ENCODE measurements around the gene THADA.

Gene THADA

DNA sequence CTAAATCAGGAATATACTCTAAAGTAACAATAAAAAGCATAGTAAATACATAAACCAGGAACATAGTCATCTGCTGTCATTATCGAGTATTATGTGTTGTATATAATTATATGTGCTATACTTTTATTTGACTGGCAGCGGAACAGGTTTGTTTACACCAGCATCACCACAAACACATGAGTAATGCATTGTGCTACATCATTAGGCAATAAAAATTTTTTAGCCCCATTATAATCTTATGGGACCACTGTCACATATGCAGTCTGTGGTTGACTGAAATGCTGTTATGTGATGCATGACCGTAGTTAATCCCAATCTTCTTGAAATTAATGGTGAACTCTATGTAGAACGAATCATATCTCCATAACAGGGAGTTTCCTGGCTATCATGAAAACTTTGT, 232.7 kb downstream of the THADA start:
- DNase-seq (ENCODE audit: low read depth), result no peak
- no peak overlapping the region for H3K4me3 ChIP-seq (ENCODE audit: control insufficient read depth, low read depth, low read length)
- TF ChIP-seq, protein P1, sequence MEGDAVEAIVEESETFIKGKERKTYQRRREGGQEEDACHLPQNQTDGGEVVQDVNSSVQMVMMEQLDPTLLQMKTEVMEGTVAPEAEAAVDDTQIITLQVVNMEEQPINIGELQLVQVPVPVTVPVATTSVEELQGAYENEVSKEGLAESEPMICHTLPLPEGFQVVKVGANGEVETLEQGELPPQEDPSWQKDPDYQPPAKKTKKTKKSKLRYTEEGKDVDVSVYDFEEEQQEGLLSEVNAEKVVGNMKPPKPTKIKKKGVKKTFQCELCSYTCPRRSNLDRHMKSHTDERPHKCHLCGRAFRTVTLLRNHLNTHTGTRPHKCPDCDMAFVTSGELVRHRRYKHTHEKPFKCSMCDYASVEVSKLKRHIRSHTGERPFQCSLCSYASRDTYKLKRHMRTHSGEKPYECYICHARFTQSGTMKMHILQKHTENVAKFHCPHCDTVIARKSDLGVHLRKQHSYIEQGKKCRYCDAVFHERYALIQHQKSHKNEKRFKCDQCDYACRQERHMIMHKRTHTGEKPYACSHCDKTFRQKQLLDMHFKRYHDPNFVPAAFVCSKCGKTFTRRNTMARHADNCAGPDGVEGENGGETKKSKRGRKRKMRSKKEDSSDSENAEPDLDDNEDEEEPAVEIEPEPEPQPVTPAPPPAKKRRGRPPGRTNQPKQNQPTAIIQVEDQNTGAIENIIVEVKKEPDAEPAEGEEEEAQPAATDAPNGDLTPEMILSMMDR (IDR thresholded peaks at IDR 0.05; ENCODE audit: control insufficient read depth, insufficient read depth, low read depth, low read length, missing control alignments), result no peak

DNA sequence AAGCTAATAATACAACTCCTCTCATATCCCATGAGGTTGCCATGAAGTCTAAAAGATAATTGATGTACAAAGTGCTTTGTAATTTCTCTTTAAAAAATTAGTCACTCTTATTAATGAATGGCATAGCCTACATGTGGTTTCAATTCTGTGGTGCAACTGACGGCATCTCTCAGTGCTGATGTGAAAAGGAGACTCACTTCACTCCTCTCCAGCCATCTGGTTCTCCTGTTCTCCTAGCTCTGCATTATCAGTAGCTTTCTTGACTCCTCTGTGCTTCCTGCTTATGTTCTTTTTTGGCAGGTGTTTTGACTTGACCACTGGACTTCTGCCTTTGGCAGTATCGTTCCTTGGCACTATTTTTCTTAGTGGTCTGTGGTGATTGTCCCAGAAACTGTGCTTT, 234.6 kb downstream of the THADA start:
- DNase-seq (ENCODE audit: low read depth), result no peak
- no peak overlapping the region for H3K4me3 ChIP-seq (ENCODE audit: control insufficient read depth, low read depth, low read length)
- TF ChIP-seq, protein P1 (IDR thresholded peaks at IDR 0.05; ENCODE audit: control insufficient read depth, insufficient read depth, low read depth, low read length, missing control alignments), result no peak

DNA sequence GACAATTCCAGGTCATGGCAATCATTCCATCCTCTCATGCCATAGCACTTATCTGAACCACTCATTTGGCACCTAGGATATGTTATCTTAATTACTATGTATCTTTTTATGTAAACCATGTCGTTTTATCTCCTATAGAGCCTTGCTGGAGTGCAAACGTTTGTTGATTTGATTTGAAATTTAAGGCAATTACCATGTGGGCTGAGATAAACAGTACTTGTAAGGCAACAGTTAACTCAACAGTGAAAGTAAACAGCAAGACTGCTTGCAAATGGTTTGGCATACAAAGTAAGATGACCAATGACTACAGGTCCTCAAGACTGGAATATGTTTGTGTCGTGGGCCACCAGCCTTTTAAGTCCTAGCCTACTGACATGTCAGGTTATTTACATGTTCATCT, 235.7 kb downstream of the THADA start:
- no peak overlapping the region for H3K4me3 ChIP-seq (ENCODE audit: control insufficient read depth, low read depth, low read length)
- TF ChIP-seq, protein P1 (IDR thresholded peaks at IDR 0.05; ENCODE audit: control insufficient read depth, insufficient read depth, low read depth, low read length, missing control alignments), result no peak
- no peak for DNase-seq (ENCODE audit: low read depth)

DNA sequence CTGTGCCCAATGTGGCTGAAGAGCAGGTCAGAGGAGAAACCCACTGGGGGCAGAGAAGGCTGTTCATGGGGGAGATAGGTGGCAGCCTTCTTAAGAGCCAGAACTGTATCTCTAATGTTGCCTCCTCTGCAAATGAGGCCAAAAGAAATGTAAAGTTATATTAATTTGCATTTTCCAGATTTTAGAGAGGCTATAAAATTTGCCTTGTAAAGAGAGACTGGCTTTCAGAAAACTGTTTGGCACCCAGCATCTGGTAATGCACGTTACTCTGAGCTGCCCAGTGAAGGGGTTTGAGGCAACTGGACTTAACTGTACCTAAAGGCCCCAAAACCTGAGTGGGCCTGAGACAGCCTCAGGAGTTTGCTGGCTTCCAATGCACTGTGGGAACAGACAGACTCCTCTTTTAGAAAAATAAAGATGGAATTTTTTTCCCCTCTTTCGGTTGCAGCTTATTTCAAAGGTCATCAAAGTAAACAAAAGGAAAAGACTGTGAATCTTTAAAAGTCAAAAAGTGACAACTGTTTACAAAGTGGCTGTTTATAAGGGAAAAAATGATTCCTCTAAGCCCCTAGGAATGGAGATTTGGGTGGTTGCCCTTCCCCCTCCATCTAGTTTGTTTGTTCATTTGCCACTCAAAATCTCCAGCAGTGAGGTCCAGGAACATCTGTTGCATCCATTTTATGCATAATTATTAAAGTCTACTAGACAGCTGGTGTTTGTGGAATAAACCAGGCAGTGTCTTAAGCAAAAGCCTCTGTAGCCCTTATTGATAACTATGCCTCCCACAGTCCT, 237.2 kb downstream of the THADA start:
- TF ChIP-seq, protein P1 (IDR thresholded peaks at IDR 0.05; ENCODE audit: control insufficient read depth, insufficient read depth, low read depth, low read length, missing control alignments), result no peak
- DNase-seq (ENCODE audit: low read depth), result no peak
- H3K4me3 ChIP-seq (ENCODE audit: control insufficient read depth, low read depth, low read length), result no peak overlapping the region

DNA sequence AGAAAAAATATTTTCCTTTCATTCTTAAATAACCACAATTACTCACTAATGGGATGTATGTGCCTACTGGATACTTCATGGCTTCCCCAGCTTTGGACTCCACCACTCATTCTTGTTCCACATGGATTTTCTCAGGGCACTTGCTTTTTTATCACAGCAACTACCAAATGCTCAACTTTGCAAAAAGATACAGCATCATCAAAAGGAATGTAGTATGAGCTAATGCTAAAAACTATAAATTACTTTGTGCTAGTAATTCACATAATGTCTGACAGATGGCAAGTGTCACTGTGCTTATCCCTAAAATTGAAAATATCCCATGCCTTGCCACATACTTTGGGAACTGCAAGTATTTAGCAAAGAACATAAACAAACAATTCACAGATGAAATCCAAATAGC, 239.1 kb downstream of the THADA start:
- no peak overlapping the region for H3K4me3 ChIP-seq (ENCODE audit: control insufficient read depth, low read depth, low read length)
- no peak for DNase-seq (ENCODE audit: low read depth)
- TF ChIP-seq, protein P1 (IDR thresholded peaks at IDR 0.05; ENCODE audit: control insufficient read depth, insufficient read depth, low read depth, low read length, missing control alignments), result no peak

DNA sequence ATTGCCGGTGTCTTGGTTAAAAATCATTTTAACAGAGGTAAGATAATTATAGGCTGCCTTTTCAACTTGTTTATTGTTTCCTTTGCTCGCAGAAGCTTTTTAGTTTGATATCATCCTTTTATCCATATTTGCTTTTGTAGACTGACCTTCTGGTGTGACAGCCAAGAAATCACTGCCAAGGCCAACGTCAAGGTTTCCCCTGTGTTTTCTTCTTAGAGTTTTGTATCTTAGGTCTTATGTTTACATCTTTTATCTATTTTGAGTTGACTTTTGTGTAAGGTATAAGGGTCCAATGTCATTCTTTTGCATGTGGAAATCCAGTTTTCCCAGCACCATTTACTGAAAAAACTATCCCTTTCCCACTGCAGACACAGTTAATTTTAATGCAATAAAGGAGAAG, 240.4 kb downstream of the THADA start:
- H3K4me3 ChIP-seq (ENCODE audit: control insufficient read depth, low read depth, low read length), result no peak overlapping the region
- DNase-seq (ENCODE audit: low read depth), result no peak
- TF ChIP-seq, protein P1 (IDR thresholded peaks at IDR 0.05; ENCODE audit: control insufficient read depth, insufficient read depth, low read depth, low read length, missing control alignments), result no peak

Data from AG09309 (cell line).